Stimulated activated CD8-positive, alpha-beta memory T cell treated with anti-CD3 and anti-CD28 coated beads, Interleukin-12 subunit alpha, Interleukin-12 subunit beta, amount 100 ng/mL, for 24 hours (primary cell): ENCODE measurements around the gene UMODL1.

Experiments used
- DNase-seq: peaks from one replicate; pipeline ENCODE4 v3.0.0-alpha.2; 2020; ENCODE audit errors: extremely low read depth

Gene UMODL1

GRCh38 chr21:42149656-42150473 lies 78.7 kb downstream of the UMODL1 start:
- no peak for DNase-seq

GRCh38 chr21:42150474-42151085 lies 79.5 kb downstream of the UMODL1 start:
- DNase-seq = no peak

- DNase-seq = no peak
Observed at GRCh38 chr21:42151148-42151947, 80.2 kb downstream of the UMODL1 start.

GRCh38 chr21:42151948-42152220 lies 80.8 kb downstream of the UMODL1 start:
- DNase-seq = no peak

- DNase-seq = no peak
Observed at GRCh38 chr21:42153046-42153686, 82.0 kb downstream of the UMODL1 start.

GRCh38 chr21:42153746-42154145 lies 82.6 kb downstream of the UMODL1 start:
- no peak for DNase-seq

GRCh38 chr21:42154237-42155044 lies 83.3 kb downstream of the UMODL1 start:
- DNase-seq = no peak

- DNase-seq = no peak
Observed at GRCh38 chr21:42155045-42155855, 84.1 kb downstream of the UMODL1 start.

GRCh38 chr21:42156690-42157605 lies 85.8 kb downstream of the UMODL1 start:
- DNase-seq = no peak

- no peak for DNase-seq
Observed at GRCh38 chr21:42157606-42158310, 86.6 kb downstream of the UMODL1 start.

GRCh38 chr21:42158846-42159245 lies 87.7 kb downstream of the UMODL1 start:
- no peak for DNase-seq

- no peak for DNase-seq
Observed at GRCh38 chr21:42159560-42160110, 88.5 kb downstream of the UMODL1 start.

- DNase-seq = no peak
Observed at GRCh38 chr21:42160111-42160721, 89.1 kb downstream of the UMODL1 start.

- no peak for DNase-seq
Observed at GRCh38 chr21:42160765-42161164, 89.6 kb downstream of the UMODL1 start.

- no peak for DNase-seq
Observed at GRCh38 chr21:42161401-42161955, 90.4 kb downstream of the UMODL1 start.

GRCh38 chr21:42161956-42162681 lies 91.0 kb downstream of the UMODL1 start:
- no peak for DNase-seq
